Fibroblast of skin of abdomen (primary cell): Measurements from ENCODE around the gene PDE8B.
A peak's percentile ranks its signal among the peaks of the same experiment; 100 is the strongest.

Source experiments
- DNase-seq: peaks from one replicate; pipeline ENCODE4 v3.0.0-alpha.2; 2013

Gene PDE8B

GRCh38 chr5:77321793-77322394 is 111.4 kb downstream of the PDE8B start:
- DNase-seq: no peak

- DNase-seq: no peak
These were observed 111.9 kb downstream of the PDE8B start for GRCh38 chr5:77322406-77322805.

GRCh38 chr5:77325921-77326541 is 115.6 kb downstream of the PDE8B start:
- no peak for DNase-seq

- DNase-seq: no peak
These were observed 116.7 kb downstream of the PDE8B start for GRCh38 chr5:77326986-77327734.

GRCh38 chr5:77328930-77329647 is 118.6 kb downstream of the PDE8B start:
- no peak for DNase-seq

- no peak for DNase-seq
These were observed 119.4 kb downstream of the PDE8B start for GRCh38 chr5:77329664-77330430.

GRCh38 chr5:77333036-77333435 is 122.6 kb downstream of the PDE8B start:
- no peak for DNase-seq

GRCh38 chr5:77333451-77334123 is 123.1 kb downstream of the PDE8B start:
- DNase-seq: no peak

- no peak for DNase-seq
These were observed 126.8 kb downstream of the PDE8B start for GRCh38 chr5:77337246-77337645.

GRCh38 chr5:77337686-77338085 is 127.2 kb downstream of the PDE8B start:
- no peak for DNase-seq

GRCh38 chr5:77339337-77339890 is 128.9 kb downstream of the PDE8B start:
- no peak for DNase-seq

- DNase-seq: no peak
These were observed 132.7 kb downstream of the PDE8B start for GRCh38 chr5:77343165-77343564.

GRCh38 chr5:77347435-77348098 is 137.1 kb downstream of the PDE8B start:
- DNase-seq: no peak

GRCh38 chr5:77353251-77353650 is 142.8 kb downstream of the PDE8B start:
- DNase-seq: no peak

- DNase-seq: no peak
These were observed 144.0 kb downstream of the PDE8B start for GRCh38 chr5:77354454-77354853.

GRCh38 chr5:77355080-77355479 is 144.6 kb downstream of the PDE8B start:
- DNase-seq: no peak

- no peak for DNase-seq
These were observed 145.3 kb downstream of the PDE8B start for GRCh38 chr5:77355751-77356150.

GRCh38 chr5:77356740-77357139 is 146.3 kb downstream of the PDE8B start:
- peak; percentile 62 for DNase-seq

- DNase-seq: peak; percentile 51
These were observed 148.1 kb downstream of the PDE8B start for GRCh38 chr5:77358255-77359205.

GRCh38 chr5:77359231-77359630 is 148.8 kb downstream of the PDE8B start:
- DNase-seq: no peak
